ENCODE data around the gene CCL24. TPM values are rescaled to one million over a fixed set of nuclear protein-coding genes. Genes with fewer than 3 reads are reported as not detected.

CCL24 gene
- total and polyA plus RNA-seq, 5 donors from 2014 or later: not detected

DNA sequence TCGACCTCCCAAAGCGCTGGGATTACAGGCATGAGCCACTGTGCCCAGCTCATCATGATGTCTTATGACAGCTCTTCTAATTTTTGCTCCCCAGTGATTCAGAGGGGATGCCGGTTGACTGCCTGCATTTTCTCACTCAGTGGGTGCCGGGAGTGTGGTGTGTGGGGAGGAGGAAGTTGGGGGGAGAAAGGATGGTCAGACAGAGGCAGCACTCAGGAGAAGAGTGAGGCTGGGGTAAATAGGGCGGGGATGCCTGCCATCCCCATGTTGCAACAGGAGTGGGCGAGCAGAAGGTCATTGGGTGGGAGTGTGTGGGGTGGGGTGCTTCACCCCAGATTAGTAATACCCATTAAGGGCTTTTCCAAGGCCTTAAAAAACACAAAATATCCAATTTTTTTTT, 3.5 kb upstream of the CCL24 start:
- DNase-seq: no peak
- no peaks in the 10 kb centered on the region for H3K36me3 Mint-ChIP-seq
- H3K4me3 ChIP-seq (ENCODE audit: low read depth, low read length): no peak overlapping the region
- no peaks in the 10 kb centered on the region for H3K4me1 ChIP-seq (ENCODE audit: control insufficient read depth, insufficient read depth, low read length, poor library complexity, severe bottlenecking)
- no peaks in the 10 kb centered on the region for H3K9me3 ChIP-seq (ENCODE audit: control insufficient read depth in 2 of 2, low read length in 2 of 2)
- no peak overlapping the region for H3K27ac ChIP-seq (ENCODE audit: insufficient read depth, low read length, poor library complexity, severe bottlenecking)
- H3K36me3 ChIP-seq (ENCODE audit: control insufficient read depth, insufficient read depth, low read length): no peaks in the 10 kb centered on the region
- H3K27me3 ChIP-seq (ENCODE audit: control insufficient read depth, insufficient read depth, low read length): no peaks in the 10 kb centered on the region
- H3K27ac Mint-ChIP-seq: no peak overlapping the region
- no peak overlapping the region for H3K4me3 Mint-ChIP-seq
- peaks cover 13% of the 10 kb centered on the region for H3K27me3 Mint-ChIP-seq
- H3K4me1 Mint-ChIP-seq: no peaks in the 10 kb centered on the region
- no peak for ATAC-seq (ENCODE audit: low read depth in 2 of 2)
- H3K9me3 Mint-ChIP-seq: peaks cover 0 to 1% (median 0%) of the 10 kb centered on the region in 7 donors

GRCh38 chr7:75815418-75816064, 1.9 kb upstream of the CCL24 start:
- H3K27ac Mint-ChIP-seq: no peak overlapping the region
- no peak for ATAC-seq (ENCODE audit: low read depth in 2 of 2)
- no peaks in the 10 kb centered on the region for H3K4me1 Mint-ChIP-seq
- H3K9me3 Mint-ChIP-seq: peaks cover 0 to 3% (median 0%) of the 10 kb centered on the region in 7 donors
- no peak for DNase-seq
- H3K4me1 ChIP-seq (ENCODE audit: control insufficient read depth, insufficient read depth, low read length, poor library complexity, severe bottlenecking): no peaks in the 10 kb centered on the region
- no peak overlapping the region for H3K27ac ChIP-seq (ENCODE audit: insufficient read depth, low read length, poor library complexity, severe bottlenecking)
- H3K9me3 ChIP-seq (ENCODE audit: control insufficient read depth in 2 of 2, low read length in 2 of 2): no peaks in the 10 kb centered on the region
- no peak overlapping the region for H3K4me3 Mint-ChIP-seq
- no peak overlapping the region for H3K4me3 ChIP-seq (ENCODE audit: low read depth, low read length)
- no peaks in the 10 kb centered on the region for H3K27me3 ChIP-seq (ENCODE audit: control insufficient read depth, insufficient read depth, low read length)
- H3K36me3 ChIP-seq (ENCODE audit: control insufficient read depth, insufficient read depth, low read length): no peaks in the 10 kb centered on the region
- H3K27me3 Mint-ChIP-seq: peaks cover 5% of the 10 kb centered on the region
- no peaks in the 10 kb centered on the region for H3K36me3 Mint-ChIP-seq

DNA sequence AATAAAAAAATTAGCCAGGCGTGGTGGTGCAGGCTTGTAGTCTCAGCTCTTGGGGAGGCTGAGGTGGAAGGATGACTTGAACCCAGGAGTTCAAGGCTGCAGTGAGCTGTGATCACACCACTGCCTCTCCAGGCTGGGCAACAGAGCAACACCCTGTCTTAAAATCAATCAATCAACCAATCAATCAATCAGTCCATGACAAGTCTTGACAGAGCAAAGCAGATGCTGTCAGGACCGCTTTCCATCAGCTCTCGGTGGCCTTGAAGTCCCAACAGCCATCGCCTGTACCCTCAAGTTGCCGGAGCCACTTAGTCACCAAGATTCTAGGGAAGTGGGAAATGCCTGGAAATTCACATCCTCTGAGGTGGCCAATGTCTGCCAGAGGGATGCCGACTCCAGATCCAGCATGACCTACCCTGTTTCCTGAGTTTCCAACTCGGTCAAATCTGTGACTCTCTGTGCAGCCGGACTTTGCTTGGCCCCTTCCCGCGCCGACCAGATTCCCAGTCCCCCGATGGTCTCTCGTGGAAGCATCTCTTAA, 871 bp upstream of the CCL24 start:
- Histone ChIP-seq H3K4me1 (ENCODE audit: control insufficient read depth, insufficient read depth, low read length, poor library complexity, severe bottlenecking) (no peaks in the 10 kb centered on the region), H3K4me3 (ENCODE audit: low read depth, low read length) (no peak overlapping the region), H3K27me3 (ENCODE audit: control insufficient read depth, insufficient read depth, low read length) (no peaks in the 10 kb centered on the region), H3K9me3 (ENCODE audit: control insufficient read depth in 2 of 2, low read length in 2 of 2) (no peaks in the 10 kb centered on the region), H3K36me3 (ENCODE audit: control insufficient read depth, insufficient read depth, low read length) (no peaks in the 10 kb centered on the region), H3K27ac (ENCODE audit: insufficient read depth, low read length, poor library complexity, severe bottlenecking) (no peak overlapping the region)
- Mint-ChIP-seq H3K9me3 (peaks cover 0 to 4% (median 0%) of the 10 kb centered on the region in 7 donors), H3K4me1 (no peaks in the 10 kb centered on the region), H3K27me3 (peaks cover 5% of the 10 kb centered on the region), H3K4me3 (no peak overlapping the region), H3K27ac (no peak overlapping the region), H3K36me3 (no peaks in the 10 kb centered on the region)
- no peak for ATAC-seq (ENCODE audit: low read depth in 2 of 2)
- DNase-seq: no peak

- no peaks in the 10 kb centered on the region for H3K36me3 ChIP-seq (ENCODE audit: control insufficient read depth, insufficient read depth, low read length)
- DNase-seq: no peak
- no peaks in the 10 kb centered on the region for H3K27me3 ChIP-seq (ENCODE audit: control insufficient read depth, insufficient read depth, low read length)
- H3K4me1 ChIP-seq (ENCODE audit: control insufficient read depth, insufficient read depth, low read length, poor library complexity, severe bottlenecking): no peaks in the 10 kb centered on the region
- no peak overlapping the region for H3K27ac ChIP-seq (ENCODE audit: insufficient read depth, low read length, poor library complexity, severe bottlenecking)
- no peak overlapping the region for H3K4me3 ChIP-seq (ENCODE audit: low read depth, low read length)
- ATAC-seq (ENCODE audit: low read depth in 2 of 2): no peak
- Mint-ChIP-seq H3K4me1 (no peaks in the 10 kb centered on the region), H3K27me3 (peaks cover 5% of the 10 kb centered on the region), H3K4me3 (no peak overlapping the region), H3K27ac (no peak overlapping the region), H3K36me3 (no peaks in the 10 kb centered on the region), H3K9me3 (peaks cover 0 to 4% (median 0%) of the 10 kb centered on the region in 7 donors)
- H3K9me3 ChIP-seq (ENCODE audit: control insufficient read depth in 2 of 2, low read length in 2 of 2): no peaks in the 10 kb centered on the region
Measured at GRCh38 chr7:75813084-75813483, 522 bp downstream of the CCL24 start.

DNA sequence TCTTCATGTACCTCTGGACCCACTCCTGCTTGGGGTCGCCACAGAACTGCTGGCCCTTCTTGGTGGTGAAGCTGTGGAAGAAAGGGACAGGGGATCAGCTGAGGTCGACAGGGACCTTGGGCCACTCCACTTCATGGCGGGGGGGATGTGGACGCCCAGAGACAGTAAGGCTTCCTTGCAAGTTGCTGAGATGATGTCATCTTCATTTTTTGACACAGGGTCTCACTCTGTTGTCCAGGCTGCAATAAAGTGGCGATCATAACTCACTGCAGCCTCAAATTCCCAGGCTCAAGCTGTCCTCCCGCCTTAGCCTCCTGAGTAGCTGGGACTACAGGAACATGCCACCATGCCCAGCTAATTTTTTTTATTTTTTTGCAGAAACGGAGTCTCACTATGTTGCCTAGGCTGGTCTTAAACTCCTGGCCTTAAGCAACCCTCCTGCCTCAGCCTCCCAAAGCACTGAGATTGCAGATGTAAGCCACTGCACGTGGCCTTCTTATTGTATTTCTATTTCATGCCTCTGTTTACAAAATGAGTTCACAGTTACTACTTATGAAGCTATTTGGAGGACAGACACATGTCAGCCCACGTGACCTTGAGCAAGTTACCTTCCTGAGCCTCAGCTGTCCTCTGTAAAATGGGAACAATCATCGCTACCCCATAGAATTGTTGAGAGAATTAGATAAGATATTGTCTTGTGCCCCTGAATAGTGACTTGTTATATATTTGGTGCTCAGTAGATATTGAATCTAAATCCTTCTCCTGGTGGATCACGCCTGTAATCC, 1.5 kb downstream of the CCL24 start:
- no peak overlapping the region for H3K27ac ChIP-seq (ENCODE audit: insufficient read depth, low read length, poor library complexity, severe bottlenecking)
- H3K9me3 ChIP-seq (ENCODE audit: control insufficient read depth in 2 of 2, low read length in 2 of 2): peaks cover 0 to 1% of the 10 kb centered on the region in 2 experiments
- Mint-ChIP-seq H3K4me1 (no peaks in the 10 kb centered on the region), H3K36me3 (no peaks in the 10 kb centered on the region), H3K9me3 (peaks cover 0 to 7% (median 4%) of the 10 kb centered on the region in 7 donors), H3K4me3 (no peak overlapping the region), H3K27me3 (no peaks in the 10 kb centered on the region), H3K27ac (no peak overlapping the region)
- DNase-seq (no peak), ATAC-seq (ENCODE audit: low read depth in 2 of 2) (no peak)
- no peaks in the 10 kb centered on the region for H3K36me3 ChIP-seq (ENCODE audit: control insufficient read depth, insufficient read depth, low read length)
- H3K4me3 ChIP-seq (ENCODE audit: low read depth, low read length): no peak overlapping the region
- H3K27me3 ChIP-seq (ENCODE audit: control insufficient read depth, insufficient read depth, low read length): no peaks in the 10 kb centered on the region
- no peaks in the 10 kb centered on the region for H3K4me1 ChIP-seq (ENCODE audit: control insufficient read depth, insufficient read depth, low read length, poor library complexity, severe bottlenecking)

DNA sequence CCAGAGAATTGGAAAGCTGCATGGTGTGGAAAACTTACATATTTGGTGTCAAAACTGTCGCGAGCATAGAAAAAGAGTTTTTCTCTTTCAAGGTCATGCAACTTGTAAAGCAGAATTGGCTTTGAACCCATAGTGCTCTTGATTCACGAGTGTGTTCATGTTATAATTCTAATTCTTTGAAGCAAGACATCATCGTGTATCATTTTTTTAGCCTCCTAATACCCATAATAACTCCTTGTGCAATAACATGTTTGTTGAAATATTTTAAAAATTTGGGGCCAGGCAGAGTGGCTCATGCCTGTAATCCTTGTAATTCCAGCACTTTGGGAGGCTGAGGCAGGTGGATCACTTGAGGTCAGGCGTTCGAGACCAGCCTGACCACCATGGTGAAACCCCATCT, 4.2 kb downstream of the CCL24 start:
- H3K4me1 Mint-ChIP-seq: no peaks in the 10 kb centered on the region
- H3K36me3 Mint-ChIP-seq: no peaks in the 10 kb centered on the region
- H3K9me3 Mint-ChIP-seq: peaks cover 0 to 15% (median 5%) of the 10 kb centered on the region in 7 donors
- Histone ChIP-seq H3K4me3 (ENCODE audit: low read depth, low read length) (no peak overlapping the region), H3K36me3 (ENCODE audit: control insufficient read depth, insufficient read depth, low read length) (no peaks in the 10 kb centered on the region), H3K9me3 (ENCODE audit: control insufficient read depth in 2 of 2, low read length in 2 of 2) (peaks cover 8 to 11% of the 10 kb centered on the region in 2 experiments), H3K4me1 (ENCODE audit: control insufficient read depth, insufficient read depth, low read length, poor library complexity, severe bottlenecking) (no peaks in the 10 kb centered on the region), H3K27me3 (ENCODE audit: control insufficient read depth, insufficient read depth, low read length) (no peaks in the 10 kb centered on the region), H3K27ac (ENCODE audit: insufficient read depth, low read length, poor library complexity, severe bottlenecking) (no peak overlapping the region)
- ATAC-seq (ENCODE audit: low read depth in 2 of 2): no peak
- no peak for DNase-seq
- H3K27me3 Mint-ChIP-seq: no peaks in the 10 kb centered on the region
- no peak overlapping the region for H3K27ac Mint-ChIP-seq
- H3K4me3 Mint-ChIP-seq: no peak overlapping the region

DNA sequence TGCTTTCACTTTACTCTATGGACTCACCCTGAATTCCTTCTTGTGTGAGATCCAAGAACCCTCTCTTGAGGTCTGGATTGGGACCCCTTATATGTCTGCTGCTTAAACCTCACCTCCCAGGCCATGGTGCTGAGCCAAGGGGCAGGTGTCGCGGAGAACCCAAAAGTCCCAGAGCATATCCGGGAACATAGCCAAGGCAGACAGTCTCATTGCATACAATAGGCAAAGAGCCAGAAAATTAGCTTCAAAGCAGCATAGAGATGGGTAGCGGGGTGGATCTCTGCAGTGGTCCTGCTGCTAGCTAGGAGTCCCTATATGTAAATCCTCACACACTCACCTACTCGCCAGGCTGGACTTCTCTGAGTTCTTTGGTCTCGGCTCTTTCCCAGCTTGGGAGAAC, 5.5 kb downstream of the CCL24 start:
- H3K4me3 Mint-ChIP-seq: no peak overlapping the region
- H3K4me1 Mint-ChIP-seq: no peaks in the 10 kb centered on the region
- no peaks in the 10 kb centered on the region for H3K36me3 ChIP-seq (ENCODE audit: control insufficient read depth, insufficient read depth, low read length)
- ATAC-seq (ENCODE audit: low read depth in 2 of 2) (no peak), DNase-seq (no peak)
- no peak overlapping the region for H3K4me3 ChIP-seq (ENCODE audit: low read depth, low read length)
- peaks cover 8 to 11% of the 10 kb centered on the region in 2 experiments for H3K9me3 ChIP-seq (ENCODE audit: control insufficient read depth in 2 of 2, low read length in 2 of 2)
- no peaks in the 10 kb centered on the region for H3K36me3 Mint-ChIP-seq
- no peaks in the 10 kb centered on the region for H3K4me1 ChIP-seq (ENCODE audit: control insufficient read depth, insufficient read depth, low read length, poor library complexity, severe bottlenecking)
- H3K27ac ChIP-seq (ENCODE audit: insufficient read depth, low read length, poor library complexity, severe bottlenecking): no peak overlapping the region
- no peaks in the 10 kb centered on the region for H3K27me3 Mint-ChIP-seq
- no peaks in the 10 kb centered on the region for H3K27me3 ChIP-seq (ENCODE audit: control insufficient read depth, insufficient read depth, low read length)
- no peak overlapping the region for H3K27ac Mint-ChIP-seq
- peaks cover 0 to 15% (median 7%) of the 10 kb centered on the region in 7 donors for H3K9me3 Mint-ChIP-seq
